Activated CD8-positive, alpha-beta memory T cell treated with anti-CD3 and anti-CD28 coated beads for 24 hours (primary cell): Measurements from ENCODE around the gene PTP4A1.
"Not testable (repeated sequence)": the region's sequence is repeated elsewhere in the genome, so short reads cannot be mapped to it uniquely, and the experiment has no call there.

Experiments
- DNase-seq: peaks from one replicate; pipeline ENCODE4 v3.0.0-alpha.2; 2020

PTP4A1 gene

GRCh38 chr6:63584566-63584965, 12.3 kb downstream of the PTP4A1 start:
- DNase-seq = no peak

DNA sequence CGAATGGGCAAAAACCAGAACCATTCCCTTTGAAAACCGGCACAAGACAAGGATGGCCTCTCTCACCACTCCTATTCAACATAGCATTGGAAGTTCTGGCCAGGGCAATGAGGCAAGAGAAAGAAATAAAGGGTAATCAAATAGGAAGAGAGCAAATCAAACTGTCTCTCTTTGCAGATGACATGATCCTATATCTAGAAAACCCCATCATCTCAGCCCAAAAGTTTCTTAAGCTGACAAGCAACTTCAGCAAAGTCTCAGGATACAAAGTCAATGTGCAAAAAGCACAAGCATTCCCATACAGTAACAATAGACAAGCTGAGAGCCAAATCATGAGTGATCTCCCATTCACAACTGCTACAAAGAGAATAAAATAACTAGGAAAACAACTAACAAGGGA, 13.4 kb downstream of the PTP4A1 start:
- not testable (repeated sequence) for DNase-seq

- no peak for DNase-seq
Measured at GRCh38 chr6:63589952-63590411, 17.7 kb downstream of the PTP4A1 start.

GRCh38 chr6:63592886-63593285, 20.6 kb downstream of the PTP4A1 start:
- no peak for DNase-seq

GRCh38 chr6:63597141-63598048, 25.1 kb downstream of the PTP4A1 start:
- no peak for DNase-seq

DNA sequence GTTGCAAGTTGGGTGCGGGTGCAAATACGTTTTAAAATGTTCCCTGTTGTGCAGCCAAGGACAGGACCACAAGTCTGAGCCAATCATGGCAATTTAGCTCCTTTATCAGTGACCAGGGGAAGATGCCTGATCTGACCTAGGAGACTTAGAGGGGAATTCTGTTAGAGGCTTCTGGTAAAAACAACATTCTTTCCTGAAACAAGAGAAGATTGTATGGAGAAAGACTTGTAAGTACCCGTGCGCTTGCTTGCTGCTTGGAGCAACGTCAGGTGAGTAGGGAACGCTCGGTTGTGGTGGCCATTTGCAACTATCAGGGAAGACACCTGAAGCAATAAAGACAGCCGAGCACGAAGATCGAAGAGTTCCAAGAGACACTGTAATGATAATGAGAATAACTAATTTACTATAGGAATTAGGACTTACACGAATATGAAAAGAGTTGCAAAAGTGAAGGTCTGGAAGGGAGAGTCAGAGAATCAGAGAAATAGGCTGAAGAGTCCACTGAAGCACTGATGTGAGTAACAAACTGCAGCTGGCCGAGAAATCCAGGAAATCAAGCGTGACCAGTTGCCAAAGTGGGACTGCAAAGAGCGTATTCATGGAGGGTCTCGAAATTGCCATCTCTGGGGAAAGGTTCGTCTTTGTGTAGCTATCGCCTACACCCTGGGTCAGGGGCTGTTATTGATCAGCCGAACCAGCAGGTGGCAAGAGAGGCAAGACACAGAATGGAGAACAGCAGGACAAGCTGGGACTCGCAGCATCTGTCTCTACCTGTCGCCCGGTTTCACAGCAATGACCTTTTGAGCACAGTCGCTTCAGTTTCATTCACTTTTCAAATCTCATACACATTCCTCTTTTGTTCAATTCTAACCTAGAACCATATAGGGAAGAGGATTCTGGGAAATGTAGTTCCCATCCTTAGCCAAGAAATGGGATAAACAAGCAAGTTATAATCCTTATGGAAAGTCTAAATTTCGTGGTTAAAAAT, 26.1 kb downstream of the PTP4A1 start:
- DNase-seq = peak; percentile 82

GRCh38 chr6:63599243-63599642, 27.0 kb downstream of the PTP4A1 start:
- DNase-seq = no peak

DNA sequence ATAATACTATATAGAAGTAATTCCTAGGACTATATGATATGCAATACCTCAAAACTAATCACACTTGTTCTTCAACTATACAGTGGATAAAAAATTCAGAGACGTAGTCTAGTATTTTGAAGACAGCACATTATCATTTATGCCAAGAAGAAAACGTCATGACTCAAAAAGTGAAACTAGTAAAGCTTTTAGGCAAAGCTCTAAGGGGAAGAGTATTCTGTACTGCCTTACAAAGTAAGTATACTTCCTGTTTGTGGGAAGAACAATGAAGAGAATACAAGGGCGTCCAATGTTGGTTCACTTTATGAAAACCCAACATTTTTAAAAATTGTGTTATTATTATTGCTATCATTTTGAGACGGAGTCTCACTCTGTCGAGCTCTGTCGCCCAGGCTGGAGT, 27.9 kb downstream of the PTP4A1 start:
- DNase-seq = no peak

GRCh38 chr6:63609231-63609630, 37.0 kb downstream of the PTP4A1 start:
- DNase-seq = no peak

- no peak for DNase-seq
Measured at GRCh38 chr6:63610944-63611343, 38.7 kb downstream of the PTP4A1 start.

- DNase-seq = no peak
Measured at GRCh38 chr6:63611560-63611959, 39.3 kb downstream of the PTP4A1 start.

DNA sequence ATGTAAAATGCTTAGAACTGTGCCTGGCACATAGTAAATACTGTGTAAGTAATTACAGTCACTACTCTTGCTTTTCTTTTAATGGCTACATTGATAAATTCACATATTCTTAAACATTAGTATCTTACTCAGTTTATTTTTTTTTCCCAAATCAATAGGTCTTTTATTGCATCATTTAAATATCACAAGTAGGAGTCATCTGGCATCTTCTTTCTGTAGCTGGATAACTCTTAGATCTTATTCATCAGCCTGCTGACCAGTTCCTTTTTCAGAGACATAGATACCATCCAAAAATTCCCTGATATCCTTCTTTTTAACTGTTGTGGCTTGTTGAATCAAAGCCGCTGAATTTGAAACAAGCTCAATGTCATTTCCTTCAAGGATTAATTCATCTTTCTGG, 43.3 kb downstream of the PTP4A1 start:
- DNase-seq = no peak
